MG63 (cell line): ENCODE measurements around the gene ISL1. TPM values are rescaled to one million over a fixed set of nuclear protein-coding genes. Genes with fewer than 3 reads are reported as not detected.

Source experiments
- DNase-seq: peaks from one replicate; pipeline ENCODE4 v3.0.0-alpha.2; 2020
- H3K27me3 ChIP-seq: fragments of 250-450 bp; sonication (Bioruptor Pico); 2 replicates; pipeline ENCODE4 v1.5.1; 2020; ENCODE audit warnings: mild to moderate bottlenecking, moderate library complexity
- H3K36me3 ChIP-seq: fragments of 250-450 bp; sonication (Bioruptor Pico); 2 replicates; pipeline ENCODE4 v1.5.1; 2020; ENCODE audit warnings: mild to moderate bottlenecking, moderate library complexity
- H3K4me3 ChIP-seq: fragments of 250-450 bp; sonication (Bioruptor Pico); 2 replicates; pipeline ENCODE4 v1.5.1; 2020; ENCODE audit warnings: mild to moderate bottlenecking, moderate library complexity
- H3K9me3 ChIP-seq: fragments of 250-450 bp; sonication (Bioruptor Pico); 2 replicates; pipeline ENCODE4 v1.5.1; 2020; ENCODE audit warnings: mild to moderate bottlenecking, moderate library complexity
- total RNA-seq: library from RNA; depleted of rRNA; stranded (reverse); fragments of >200 nt; shearing (Covaris generic); gene quantifications from 2 replicates; pipeline ENCODE4 v1.2.3, GENCODE V29; 2014; ENCODE audit warnings: low replicate concordance

Gene ISL1
- total RNA-seq, 1 experiment from 2014 or later = 0.20 TPM

DNA sequence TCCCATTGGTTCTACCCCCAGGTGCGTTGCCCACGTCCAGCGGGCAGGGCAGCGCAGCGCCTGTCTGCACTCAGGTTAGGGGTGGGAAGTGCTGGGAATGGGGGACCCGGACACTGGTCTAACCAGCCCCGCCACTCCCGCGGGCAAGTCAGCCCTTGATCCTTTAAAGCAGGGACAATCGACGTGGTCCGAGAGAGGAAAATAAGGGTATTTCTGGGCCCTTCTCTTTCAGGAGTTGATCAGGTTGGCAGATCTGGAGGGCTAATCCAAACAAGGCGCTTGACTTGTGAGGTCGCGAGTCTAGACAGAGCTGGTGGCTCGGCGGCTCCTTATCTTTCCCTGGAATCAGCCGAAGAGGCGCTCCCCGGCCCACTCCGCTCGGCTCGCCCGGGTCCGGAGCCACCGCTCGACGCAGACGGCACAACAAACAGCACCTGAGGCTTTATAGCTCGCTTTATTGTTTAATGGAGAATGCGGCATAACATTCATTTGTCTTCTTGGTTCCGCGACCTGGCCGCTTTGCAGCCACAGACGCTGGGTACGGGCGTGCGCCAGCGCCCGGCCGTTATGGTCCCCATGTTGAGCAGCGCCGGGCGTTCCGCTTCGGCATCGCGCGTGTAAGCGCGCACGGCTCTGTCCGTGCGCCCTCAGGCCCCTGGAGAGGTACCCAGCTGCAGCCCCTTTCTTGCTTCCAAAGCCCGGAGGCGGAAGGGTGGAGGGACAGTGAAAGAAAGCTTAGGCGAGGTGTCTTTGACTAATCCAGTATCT, 15.8 kb downstream of the ISL1 start:
- DNase-seq = no peak
- peaks cover 3% of the 10 kb centered on the region; the same call in 1 of the 2 replicates for H3K27me3 ChIP-seq
- no peaks in the 10 kb centered on the region for H3K9me3 ChIP-seq
- H3K4me3 ChIP-seq = peak overlapping the region; percentile 23
- H3K36me3 ChIP-seq = no peaks in the 10 kb centered on the region

DNA sequence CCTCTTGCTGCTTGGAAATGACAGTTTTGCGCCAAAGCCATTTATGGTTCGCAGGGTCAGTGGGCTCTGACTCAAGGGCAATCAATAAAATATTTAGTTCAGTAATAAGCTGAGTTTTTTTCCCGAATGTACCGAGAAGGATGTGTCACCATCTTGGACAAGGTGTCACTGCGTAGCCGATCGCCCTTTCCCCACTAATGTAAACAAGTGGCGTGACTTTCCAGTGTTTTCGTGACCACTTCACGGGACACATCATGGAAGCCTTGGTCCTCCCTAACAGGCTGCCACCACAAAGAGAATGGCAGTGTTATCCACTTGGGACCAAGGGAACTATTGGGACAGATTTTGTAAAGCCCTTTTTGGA, 16.4 kb downstream of the ISL1 start:
- Histone ChIP-seq H3K9me3 (no peaks in the 10 kb centered on the region), H3K4me3 (peak overlapping the region; percentile 23), H3K27me3 (peaks cover 3% of the 10 kb centered on the region; the same call in 1 of the 2 replicates), H3K36me3 (no peaks in the 10 kb centered on the region)
- DNase-seq = no peak

DNA sequence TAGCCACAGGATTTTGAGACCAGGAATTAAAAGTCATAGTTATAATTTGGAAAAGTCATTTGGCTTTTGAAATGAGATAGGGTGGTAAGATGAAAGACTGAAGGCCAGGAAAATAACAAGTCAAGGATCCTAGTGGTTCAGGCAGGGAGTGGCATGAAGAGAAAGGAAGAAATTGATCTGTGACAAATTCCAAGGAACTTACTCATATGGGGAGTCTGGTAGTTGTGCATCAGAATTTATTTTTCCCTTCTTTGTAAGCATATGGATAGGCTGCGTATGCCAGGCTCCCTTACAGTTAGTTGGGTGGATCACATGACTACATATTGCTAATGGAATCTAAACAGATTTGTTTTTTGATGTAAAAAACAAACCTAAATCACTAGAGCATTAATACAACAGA, 21.0 kb downstream of the ISL1 start:
- Histone ChIP-seq H3K27me3 (no peaks in the 10 kb centered on the region), H3K9me3 (no peaks in the 10 kb centered on the region), H3K4me3 (no peak overlapping the region), H3K36me3 (no peaks in the 10 kb centered on the region)
- DNase-seq = no peak

DNA sequence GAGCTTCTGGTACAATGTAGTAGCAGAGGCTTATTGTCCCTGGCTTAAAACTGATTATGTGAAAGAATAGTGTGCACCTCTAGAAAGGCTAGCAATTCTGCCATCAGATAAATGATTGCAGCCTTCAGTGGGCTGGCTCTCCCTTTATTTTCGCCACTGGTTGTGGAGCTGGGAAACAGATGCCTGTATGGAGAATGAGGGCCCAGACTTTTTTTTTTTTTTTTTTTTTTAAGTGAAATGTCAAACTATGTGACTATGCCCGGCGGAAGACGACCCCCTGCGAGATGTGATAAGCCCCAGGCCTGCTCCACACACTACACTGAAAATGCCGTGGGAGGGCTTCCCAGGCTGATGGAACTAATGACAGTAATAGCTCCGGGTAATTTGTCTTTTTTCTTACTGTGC, 28.7 kb downstream of the ISL1 start:
- no peak for DNase-seq
- no peaks in the 10 kb centered on the region for H3K9me3 ChIP-seq
- no peak overlapping the region for H3K4me3 ChIP-seq
- H3K36me3 ChIP-seq = no peaks in the 10 kb centered on the region
- no peaks in the 10 kb centered on the region for H3K27me3 ChIP-seq

DNA sequence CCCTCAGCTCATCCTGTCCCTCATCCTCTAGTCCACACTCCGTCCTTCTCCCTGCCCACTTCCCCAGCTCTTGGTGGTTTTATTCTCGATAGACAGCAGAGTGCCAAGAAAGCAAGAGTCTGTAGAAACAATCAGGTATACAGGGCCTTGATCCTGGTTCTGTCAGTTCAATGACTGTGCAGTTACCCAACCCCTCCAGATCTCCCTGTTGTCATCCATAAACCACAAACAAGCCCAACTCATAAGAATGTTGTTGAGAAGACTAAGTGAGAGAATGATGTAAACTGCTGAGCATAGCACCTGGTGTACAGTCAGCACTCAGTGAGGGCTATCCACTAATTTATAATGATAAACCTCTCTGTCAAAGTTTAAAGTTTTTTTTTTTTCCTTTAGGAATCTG, 31.3 kb downstream of the ISL1 start:
- no peak for DNase-seq
- no peaks in the 10 kb centered on the region for H3K9me3 ChIP-seq
- H3K36me3 ChIP-seq = no peaks in the 10 kb centered on the region
- no peak overlapping the region for H3K4me3 ChIP-seq
- no peaks in the 10 kb centered on the region for H3K27me3 ChIP-seq

DNA sequence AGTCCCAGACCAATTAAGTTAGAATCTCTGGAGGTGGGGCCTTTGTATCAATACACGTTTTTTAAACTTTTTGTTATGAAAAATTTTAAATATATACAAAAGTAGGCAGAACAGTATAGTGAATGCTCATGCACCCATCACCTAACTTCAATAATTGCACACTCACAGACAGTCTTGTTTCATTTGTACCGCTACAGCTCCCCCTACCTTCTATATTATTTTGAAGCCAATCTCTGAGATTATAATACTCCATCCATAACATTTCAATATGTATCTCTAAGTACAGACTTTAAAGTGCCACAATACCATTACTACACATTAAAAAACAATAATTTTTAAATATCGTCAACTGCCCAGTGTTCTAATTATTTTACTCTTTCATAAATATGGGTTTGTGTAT, 32.9 kb downstream of the ISL1 start:
- H3K27me3 ChIP-seq = no peaks in the 10 kb centered on the region
- no peak overlapping the region for H3K4me3 ChIP-seq
- H3K36me3 ChIP-seq = no peaks in the 10 kb centered on the region
- H3K9me3 ChIP-seq = no peaks in the 10 kb centered on the region
- DNase-seq = no peak

DNA sequence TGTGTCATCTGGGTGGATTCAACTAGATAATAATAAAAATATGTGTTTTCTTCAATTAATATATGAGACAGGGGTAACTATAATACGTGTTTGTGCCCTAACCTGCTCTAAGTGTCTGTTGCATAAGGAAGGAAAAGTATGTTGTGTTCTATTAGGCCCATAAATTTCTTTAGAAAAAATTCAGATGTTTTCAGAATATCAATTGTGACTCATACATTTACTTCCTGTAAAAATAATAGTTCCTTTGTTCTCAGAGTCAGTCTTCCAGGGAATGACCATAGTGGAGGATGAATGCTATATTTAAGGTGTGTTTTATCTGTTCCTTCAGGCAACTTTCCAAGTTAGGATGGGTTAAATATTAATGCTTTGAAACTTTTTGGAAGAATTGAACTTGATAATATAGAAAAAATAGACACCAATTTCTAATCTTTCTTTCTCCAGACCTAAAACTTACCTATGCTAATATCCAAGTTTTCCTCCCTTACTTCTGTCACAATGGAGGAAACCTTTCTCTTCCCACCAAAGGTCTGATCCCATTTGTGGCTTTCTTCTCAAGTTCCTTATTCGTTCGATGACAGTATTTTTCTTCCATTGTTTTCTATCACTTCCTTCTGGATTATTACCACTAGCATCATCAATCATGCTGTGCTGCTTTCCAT, 49.9 kb downstream of the ISL1 start:
- Histone ChIP-seq H3K36me3 (no peaks in the 10 kb centered on the region), H3K4me3 (no peak overlapping the region), H3K9me3 (no peaks in the 10 kb centered on the region), H3K27me3 (no peaks in the 10 kb centered on the region)
- DNase-seq = no peak

DNA sequence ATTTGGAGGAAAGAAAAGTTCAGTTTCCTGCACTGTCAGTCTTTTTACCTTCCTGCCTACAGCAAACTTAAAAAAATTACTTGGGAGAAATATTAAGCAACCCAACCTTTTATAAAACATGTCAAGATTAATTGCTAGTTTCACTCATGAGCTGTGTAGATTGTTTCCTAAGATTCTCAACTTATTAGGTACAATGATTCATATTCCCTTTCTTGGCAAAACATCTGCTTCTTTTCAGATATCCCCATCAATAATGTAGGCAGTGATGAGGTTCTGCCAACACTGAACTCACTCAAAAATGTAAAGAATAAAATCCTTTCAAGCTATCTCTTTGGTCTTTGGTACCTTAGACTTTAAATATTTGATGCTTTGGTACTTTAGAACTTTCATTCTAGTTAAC, 56.0 kb downstream of the ISL1 start:
- no peak for DNase-seq
- Histone ChIP-seq H3K9me3 (no peaks in the 10 kb centered on the region), H3K4me3 (no peak overlapping the region), H3K36me3 (no peaks in the 10 kb centered on the region), H3K27me3 (no peaks in the 10 kb centered on the region)
